Activated naive CD4-positive, alpha-beta T cell (primary cell): ENCODE data around the gene FASTK.
A peak's percentile ranks its signal among the peaks of the same experiment; 100 is the strongest.

Source experiments
- DNase-seq, 4 experiments: peaks; one replicate each; lab custom pipeline; 2025; lab: John Stamatoyannopoulos, UW

FASTK gene

DNA sequence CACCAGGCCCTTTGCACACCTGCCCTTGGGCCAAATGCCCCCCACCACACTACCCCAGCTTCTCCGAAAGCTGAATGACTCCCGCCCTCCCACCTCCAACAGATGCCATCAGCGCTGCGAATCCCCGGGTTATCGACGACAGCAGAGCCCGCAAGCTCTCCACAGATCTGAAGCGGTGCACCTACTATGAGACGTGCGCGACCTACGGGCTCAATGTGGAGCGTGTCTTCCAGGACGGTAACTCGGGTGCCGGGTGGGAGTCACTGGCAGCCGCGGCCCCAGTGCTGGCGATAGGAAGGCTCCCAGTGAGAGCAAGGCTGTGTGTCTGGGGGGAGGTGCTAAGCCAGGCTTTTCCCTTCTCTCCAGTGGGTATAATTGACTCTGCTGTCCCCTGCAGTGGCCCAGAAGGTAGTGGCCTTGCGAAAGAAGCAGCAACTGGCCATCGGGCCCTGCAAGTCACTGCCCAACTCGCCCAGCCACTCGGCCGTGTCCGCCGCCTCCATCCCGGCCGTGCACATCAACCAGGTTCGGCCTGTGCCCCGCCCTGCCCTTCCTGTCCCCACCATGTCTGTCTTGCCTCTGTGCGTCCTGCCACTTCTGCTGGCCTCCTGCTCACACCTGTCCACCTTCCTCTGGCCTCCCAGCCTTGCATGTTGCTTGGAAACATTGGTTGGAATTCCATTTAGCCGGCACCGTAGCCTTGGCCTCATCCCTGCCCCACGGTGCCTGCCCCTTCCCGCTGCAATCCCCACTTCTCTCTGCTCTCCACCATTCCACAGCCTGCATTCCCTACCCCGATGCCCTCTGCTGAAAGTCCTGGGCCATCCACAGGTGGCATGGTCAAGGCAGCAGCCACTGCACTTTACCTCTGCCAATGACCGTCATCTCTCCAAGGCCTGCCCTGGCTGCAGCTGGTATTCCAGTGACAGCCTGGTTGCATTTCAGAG is 37.8 kb upstream of the FASTK start:
- no peak for DNase-seq

DNA sequence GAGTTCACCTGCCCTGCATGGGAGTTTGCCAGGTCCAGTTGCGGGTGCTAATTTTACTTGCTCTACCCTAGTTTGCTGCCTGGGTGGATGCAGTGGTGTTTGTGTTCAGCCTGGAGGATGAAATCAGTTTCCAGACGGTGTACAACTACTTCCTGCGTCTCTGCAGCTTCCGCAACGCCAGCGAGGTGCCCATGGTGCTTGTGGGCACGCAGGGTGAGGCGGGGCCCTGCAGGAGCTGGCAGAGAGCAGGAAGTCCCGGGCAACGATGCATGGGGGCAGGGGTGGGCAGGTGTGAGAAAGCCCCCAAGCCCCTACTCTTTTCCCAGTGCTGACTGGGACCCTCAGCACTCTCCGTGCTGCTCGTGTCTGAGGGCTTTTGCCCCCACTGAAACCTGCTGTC is 37.0 kb upstream of the FASTK start:
- DNase-seq = peak in 1 of 4 experiments; percentile 42

DNA sequence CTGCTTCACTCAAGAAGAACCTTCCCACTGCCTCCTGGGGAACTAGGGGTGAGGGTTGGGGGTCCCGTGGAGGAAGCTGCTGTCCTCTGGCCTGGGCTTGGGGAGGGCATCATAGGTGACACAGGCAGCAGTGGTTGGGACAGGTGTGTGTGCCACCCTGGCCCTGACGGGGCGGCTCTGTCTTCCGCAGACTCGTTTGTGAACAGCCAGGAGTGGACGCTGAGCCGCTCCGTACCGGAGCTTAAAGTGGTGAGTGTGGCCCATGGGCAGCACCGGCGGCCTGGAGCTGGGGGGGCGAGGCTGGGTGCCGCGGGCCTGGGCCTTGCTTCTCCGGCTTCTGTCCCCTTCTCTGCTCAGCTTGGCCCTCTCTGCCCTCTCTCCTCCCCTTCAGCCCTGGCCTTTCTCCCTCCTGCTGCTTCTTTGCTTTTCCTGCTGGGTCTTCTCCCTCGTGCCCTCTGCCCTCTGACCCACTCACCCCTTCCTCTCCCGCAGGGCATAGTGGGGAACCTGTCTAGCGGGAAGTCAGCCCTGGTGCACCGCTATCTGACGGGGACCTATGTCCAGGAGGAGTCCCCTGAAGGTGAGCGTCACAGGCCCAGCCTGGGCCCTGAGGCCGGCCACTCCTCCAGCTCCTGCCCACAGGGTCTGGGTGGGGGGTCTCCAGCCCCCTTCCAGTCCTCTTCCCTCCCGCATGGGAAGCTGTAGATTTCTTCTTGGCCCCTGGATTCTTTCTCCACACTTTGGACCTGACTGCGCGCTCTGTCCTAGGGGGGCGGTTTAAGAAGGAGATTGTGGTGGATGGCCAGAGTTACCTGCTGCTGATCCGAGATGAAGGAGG is 36.2 kb upstream of the FASTK start:
- no peak for DNase-seq

DNA sequence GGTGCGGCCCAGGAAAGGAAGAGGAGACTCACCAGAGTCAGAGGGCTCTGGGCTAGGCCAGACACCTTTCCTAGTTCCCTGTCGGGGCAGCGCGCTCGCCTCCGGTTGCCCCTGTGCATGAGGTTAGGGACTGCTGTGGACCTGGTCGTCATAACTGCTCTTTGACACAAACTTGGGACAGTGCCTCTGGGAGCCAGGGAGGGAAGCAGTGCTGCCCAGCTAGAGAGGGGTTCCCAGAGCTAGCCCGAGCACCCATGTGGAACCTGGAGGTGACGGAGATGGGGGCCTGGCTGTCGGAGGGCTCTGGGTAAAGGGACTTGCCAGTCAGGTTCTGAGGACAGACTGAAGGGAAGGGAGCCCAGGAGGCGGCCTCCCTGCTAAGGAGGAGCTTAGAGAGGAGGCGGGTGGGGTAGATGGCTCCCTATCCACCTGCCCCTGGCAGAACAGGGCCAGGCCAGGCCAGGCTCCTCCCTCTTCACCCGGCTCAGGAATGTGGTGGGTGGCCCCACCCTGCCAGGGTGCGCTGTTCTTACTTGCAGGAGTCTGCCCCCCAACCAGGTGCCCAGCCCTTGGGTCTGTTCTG is 35.3 kb upstream of the FASTK start:
- DNase-seq = no peak

DNA sequence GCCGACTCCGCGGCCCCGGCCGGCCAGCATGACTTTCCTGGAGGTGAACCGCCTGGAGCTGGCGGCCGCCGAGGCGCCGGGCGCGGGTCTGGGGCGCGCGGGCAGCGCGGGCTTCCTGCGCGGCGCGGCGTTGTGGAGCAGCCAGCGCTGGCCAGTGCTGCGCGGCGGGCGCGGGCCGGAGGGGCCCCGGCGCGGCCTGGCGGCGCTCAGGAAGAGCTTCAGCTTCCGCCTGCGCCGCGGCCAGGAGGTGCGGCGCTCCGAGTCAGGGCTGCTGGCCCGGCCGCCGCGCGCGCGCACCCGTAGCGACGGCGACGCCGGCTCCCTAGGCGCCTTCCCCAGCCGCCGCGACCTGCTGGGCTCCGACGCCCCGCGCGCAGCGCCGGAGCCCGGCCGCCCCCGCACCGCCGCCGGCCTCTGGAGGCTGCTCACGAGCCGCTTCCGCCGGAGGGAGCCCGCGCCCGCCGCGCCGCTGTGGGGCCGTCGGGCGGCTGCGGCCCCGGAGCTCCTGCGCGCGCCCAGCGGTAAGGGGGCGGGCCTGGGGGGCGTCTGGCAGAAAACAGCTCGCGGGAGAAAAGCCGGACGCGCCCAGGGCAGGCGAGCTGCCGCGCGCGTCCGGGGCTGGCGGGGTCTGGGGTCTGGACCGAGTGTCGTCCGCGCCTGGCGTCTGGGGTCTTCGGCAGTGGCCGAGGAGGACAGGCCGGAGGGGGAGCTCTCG is 34.7 kb upstream of the FASTK start:
- DNase-seq = peak in 1 of 4 experiments; percentile 7

DNA sequence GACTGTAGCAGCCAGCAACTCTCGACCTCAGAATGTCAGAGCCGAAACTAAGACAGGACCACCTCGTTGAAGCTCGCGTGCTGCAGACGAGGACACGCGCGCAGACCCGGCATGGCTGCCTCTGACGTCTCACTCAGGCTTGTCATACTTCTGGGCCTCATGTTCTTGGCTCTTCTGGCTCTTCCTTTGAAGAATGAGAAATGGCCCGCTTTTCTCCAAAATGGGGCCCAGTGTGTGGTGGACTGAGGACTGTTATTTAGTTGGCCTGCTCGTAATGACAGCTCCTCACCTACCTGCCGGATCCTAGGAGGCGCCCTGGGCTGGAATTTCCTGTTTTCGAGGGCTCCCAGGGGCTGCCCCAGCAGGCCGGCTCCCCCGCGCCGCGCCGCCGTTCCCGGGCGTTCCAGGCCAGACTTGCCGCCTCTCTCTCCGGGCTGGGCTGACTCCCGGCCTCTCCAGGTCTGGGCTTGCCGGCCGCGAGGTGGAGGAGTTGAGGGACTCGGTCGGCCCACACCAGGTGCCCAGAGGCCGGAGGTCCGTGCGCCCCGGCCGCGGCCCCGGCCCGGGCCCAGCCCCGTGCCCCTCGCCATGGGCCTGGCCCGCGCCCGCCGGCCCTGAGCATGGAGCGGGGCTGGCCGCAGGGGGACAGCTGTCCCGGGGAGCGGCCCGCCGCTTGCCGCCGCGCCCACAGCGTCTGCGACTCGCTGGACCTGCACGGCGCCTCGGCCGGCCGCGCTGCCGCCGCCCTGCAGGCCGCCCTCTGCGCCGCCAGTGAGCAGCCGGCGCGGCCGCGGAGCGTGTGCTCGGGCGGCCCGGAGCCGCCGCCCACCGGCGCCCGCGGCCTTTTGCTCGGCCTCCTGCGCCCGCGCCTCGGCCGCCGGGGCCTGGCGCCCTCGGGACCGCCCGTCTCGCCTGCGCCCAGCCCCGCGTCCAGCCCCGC is 33.8 kb upstream of the FASTK start:
- DNase-seq = no peak

DNA sequence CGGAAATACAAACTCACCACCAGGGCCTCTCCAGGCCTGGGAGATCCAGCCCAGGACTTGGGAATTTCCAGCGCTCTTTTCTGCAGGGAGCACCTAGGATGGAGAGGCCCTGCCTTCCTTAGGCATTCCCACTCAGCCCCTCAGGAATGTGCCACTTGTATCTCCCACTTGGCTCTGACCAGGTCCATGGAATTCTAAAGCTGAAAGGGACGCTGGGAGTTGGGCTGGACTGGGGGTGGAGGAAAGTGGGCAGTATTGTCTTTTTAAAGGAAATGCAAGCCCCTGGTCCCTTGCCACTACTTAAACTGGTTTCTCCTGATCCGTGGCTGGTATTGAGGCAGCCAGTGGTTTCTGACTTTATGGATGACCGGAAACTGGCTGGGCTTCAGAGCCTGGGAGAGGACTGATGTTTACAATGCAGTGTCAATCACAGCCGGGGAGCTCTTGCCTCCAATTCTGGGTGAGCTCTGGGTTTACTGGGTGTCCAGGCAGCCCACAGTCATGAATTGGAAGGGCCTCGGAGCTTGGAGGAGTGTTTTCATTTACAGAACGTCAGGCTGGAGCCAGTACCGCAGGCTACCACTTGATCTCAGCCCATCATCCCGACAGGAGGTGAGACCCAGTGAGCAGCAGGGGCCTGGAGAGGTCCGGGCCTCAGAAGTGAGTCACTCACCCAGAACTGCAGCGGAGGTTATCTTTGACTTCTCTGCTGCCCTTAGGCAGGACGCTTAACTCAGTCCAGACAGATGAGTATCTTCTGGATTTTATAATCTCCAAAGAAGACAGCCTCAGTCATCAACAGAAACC is 32.9 kb upstream of the FASTK start:
- no peak for DNase-seq

DNA sequence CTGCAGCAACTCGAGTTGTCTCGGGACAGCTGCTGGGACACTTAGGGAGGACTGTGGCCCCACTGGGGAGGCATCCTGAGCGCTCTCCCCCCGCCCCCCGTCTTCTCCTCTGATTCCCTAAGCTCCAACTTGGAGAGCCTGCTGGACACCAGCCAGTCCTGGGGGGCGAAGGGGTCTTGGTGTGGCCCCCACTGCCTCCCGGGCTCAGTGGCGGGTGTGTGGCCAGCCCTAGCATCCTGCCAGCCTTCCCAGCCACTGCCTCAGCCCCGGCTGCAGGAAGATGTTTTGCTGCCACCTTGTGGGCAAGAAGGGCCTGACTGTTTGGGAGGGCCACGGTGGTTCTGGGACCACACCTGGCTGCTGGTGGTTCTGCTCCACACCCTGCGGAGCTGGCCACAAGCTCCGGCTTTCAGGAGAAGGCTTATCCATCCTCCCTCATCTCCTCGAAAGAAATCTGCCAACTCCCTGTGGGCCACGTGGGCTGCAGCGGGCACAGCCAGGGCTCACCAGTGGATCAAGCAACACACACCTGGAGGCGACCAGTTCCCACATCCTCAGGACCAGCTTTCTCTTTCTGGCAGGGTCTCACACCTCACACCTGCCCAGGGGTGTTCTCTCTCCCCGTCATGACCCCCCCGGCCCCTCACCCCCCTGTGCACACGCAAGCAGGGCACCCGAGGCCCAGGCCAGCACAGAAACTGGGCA is 30.5 kb upstream of the FASTK start:
- DNase-seq = peak; percentile 26 to 67 (median 52)

DNA sequence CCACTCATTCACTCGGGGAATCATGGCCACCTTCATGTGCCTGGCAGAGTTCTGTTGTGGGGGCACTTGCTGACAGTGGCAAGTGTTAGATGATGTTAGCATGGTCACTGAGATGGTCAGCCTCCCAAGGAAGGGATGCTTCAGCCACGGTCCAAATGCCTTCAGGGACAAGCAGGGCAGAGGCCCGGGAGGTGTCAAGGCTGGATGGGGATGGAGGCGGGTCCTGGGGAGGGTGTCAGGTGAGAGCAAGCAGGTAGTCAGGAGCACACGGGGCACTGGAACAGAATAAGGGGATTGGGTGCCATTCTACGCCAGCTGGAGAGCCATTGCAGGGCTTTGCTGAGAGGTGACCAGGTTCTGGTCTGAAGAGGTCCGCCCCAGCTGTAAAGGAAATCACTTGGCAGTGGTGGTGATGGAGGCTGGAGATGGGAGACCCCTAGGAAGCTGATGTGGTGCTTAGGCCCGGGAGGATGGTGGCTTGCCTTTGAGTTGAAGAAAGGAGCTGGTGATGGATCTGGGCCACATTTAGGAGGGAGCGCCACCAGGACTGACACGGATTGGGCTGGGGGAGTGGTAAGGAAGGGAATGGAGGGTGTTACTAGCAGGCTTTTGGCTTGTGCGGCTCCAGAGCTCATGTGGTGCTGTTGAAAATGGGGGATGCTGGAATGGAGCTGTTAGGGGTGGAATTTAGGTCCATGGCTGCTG is 29.8 kb upstream of the FASTK start:
- DNase-seq = no peak

DNA sequence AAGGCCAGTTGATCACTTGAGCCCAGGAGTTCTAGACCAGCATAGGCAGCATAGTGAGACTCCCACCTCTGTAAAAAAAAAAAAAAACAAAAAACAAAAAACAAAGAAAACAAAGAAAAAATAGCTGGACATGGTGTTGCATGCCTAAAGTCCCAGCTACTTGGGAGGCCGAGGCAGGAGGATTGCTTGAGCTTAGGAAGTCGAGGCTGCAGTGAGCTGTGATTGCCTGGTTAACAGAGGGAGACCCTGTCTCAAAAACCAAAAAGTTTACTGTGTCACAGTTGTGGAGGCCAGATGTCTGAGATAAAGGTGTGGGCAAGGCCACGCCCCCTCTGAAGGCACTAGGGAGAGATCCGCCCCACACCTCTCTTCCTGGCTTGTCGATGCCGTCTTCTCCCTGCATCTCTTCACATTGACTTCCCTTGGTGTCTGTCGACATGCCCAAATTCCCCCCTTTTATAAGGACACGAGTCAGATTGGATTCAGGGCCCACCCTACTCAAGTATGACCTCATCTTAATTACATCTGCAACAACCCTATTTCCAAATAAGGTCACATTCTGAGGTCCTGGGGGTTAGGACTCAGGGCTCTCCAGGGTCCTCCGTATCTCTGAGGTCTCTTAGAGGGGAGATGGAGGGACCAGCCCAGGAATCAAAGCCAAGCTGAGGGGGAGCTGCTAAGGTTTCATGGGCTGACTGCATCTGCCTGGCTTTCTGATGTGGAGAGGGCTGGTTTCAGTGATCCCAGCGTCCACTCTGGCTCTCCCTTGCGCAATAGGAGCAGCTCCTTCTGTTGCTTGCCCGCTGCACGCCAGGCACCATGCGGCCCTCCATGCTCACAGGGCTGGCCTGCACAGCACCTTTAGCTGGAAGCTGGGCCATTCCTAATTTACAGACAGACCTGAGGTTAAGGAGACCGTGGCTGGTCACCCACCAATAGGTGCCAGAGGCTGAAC is 28.8 kb upstream of the FASTK start:
- DNase-seq = no peak

DNA sequence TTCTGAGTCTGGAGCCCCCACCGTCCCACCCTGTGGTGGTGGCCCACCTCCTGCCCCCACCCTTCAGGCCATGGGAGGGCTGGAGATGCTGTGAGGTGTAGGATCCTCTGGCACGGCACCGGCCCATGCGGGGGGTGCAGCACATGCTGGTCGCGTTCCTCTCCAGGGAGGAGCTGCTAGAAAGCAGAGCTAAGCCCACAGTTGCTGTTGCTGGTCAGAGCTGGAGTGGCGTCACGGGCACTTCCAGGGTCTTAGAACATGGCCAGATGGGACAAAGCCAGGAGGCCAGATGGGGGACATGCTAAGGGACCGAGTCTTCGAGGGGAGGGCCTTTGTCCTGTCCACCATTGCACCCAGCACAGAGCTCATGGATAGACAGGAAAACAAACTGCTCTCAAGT is 27.3 kb upstream of the FASTK start:
- no peak for DNase-seq

DNA sequence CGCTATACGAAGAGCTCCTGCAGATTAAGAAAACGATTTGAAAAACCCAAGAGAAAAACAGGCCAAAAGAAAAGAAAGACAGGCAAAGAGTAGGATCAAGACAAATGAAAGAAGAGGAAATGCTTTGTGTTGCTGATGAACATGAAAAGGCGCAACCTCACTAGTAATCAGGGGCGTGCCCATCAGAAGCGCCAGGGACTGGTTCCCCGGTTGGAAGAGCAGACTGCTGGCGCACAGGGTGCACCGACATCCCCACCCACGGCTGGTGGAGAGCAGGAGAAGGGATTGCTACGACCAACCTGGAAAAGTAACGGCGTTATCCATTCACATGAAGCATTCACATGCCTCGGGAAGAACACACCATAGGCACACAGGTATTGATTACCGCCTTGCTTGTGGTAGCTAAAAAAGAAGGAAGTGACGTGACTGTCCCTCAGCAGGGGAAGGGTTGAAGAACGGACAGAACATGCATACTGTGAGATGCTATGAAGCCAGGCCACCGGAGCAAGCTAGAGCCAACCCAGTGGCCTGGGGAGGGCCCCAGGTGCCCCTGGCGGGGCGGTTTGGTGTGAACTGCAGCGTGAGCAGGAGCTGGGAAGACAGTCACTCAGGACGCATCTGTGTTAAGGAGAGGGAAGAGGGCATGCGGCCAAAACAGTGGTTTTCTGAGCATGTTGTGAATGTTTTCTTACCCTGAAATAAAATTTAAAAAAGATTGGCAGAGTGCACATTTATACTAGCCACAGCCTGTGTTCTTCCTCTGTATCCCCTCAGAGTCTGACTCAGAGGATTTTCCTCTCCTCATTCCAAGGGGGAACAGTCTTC is 24.0 kb upstream of the FASTK start:
- DNase-seq = no peak

DNA sequence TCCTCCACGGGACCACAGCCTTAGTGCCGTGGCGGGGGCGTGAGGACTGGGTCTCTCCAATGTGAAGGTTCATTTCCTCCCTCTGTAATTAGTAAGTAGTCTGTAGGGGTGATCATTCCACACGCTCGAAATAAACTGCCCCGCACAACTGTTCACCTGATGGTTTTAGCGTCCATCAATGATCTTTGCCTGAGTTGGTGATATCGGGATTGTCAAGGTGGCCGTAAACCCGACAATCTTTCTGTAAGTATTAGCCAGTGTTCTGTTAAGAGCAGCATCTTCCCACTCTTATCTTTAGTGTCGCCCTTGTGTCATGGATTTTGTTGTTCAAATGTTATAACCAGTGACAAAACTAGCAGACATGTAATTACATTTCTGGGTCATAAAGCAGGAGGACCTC is 23.4 kb upstream of the FASTK start:
- no peak for DNase-seq

DNA sequence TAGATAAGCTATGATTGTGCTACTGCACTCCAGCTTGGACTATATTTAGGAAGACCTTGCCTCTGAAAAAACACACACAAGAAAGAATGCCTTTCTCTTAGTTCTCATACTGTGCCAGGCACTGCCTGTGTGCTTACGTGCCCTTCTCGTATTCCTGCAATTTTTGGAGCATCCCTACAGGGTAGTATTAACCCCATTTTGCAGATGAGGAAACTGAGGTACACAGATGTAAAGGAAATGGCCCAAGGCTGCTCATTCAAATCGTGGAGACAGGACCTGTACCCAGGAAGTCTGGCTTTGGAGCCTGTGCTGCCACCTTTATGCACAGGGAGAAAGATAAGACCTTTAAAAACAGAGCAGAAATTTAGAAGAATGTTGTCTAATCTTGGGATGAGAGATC is 22.4 kb upstream of the FASTK start:
- DNase-seq = no peak

DNA sequence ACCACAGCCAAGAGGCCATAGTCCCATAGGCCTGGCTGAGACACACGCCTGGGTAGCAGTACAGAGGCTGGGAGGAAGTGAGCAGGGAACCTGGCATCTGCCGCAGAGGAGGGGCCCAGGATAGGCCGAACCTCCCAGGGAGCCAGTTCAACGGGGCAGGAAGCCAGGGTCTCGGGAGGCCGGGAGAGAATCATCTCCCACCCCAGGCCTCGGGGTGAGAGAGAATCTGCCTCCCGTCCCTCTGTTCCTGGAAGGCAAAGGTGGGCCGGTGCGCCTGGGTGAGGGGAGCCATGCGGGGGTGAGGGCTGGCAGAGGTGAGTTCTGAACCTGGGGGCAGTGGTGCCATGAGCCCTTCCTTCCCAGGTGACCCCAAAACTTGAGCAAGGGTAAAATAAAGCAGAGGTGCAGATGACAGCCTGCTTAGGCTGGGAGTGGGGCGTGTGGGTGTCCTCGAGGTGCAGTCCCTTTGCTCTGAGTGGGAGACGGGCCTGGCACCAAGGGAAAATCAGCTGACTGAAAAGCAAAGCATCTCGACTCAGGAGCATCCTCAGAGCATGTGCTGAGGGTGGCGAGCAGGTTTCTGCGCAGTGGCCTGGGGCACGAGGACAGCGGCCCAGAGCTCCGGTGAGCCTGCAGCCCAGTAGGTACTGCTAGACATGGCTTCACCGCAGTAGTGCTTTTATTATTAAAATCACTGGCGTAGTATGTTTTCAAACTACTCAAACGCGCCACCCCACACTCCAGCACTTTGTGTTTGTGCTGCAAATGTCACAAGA is 21.2 kb upstream of the FASTK start:
- DNase-seq = no peak

DNA sequence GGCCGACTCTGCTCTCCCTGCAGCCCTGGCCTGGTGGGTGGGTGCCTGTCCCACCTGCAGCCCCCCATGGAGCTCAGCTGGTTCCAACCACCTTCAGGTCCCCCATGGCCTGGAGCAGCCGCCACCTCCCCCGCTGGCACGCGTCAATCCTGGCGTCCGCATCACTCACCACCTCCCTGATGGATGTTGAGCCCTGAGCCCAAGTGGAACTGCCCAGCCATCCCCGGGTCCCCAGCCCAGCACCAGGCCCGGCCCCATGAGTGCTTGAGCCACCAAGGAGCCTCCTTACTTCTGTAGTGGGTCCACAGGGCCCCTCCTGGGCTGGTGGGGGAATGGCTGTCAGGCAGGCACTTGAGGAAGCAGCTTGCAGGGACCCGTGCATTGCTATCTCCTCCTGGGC is 20.3 kb upstream of the FASTK start:
- DNase-seq = no peak
